CD4-positive, alpha-beta T cell (primary cell): ENCODE data around the gene FOXQ1. TPM values are rescaled to one million over a fixed set of nuclear protein-coding genes. Genes with fewer than 3 reads are reported as not detected.

ENCODE experiments used
- ATAC-seq: fragments of 200-7000 bp; cut with Tn5 transposase; one replicate; pipeline ENCODE4 v1.10.0; 2022; ENCODE audit warnings: mild to moderate bottlenecking; ENCODE audit not compliant: poor library complexity
- CTCF ChIA-PET: fragments of 350-600 bp; sonication (Branson Sonifier 250); formaldehyde crosslinking; loops from one replicate; lab custom pipeline; 2021; ENCODE audit warnings: antibody characterized with exemption, inconsistent platforms; lab: Charles Lee
- POLR2A ChIA-PET: fragments of 350-600 bp; sonication (Branson Sonifier 250); formaldehyde crosslinking; loops from one replicate; lab custom pipeline; 2021; ENCODE audit warnings: antibody characterized with exemption, inconsistent platforms; lab: Charles Lee
- DNase-seq, 14 experiments: peaks; one replicate each; pipeline ENCODE4 v3.0.0-alpha.2; 2013 to 2020; ENCODE audit warnings: mixed read lengths in 2 of 14
- H3K27ac ChIP-seq, 2 donors: one replicate each; pipeline versions ENCODE4 v1.5.1 to v1.7.0; 2013; ENCODE audit warnings: low read length in 2 of 2, low read depth in 1 of 2, mild to moderate bottlenecking in 1 of 2
- H3K27me3 ChIP-seq, 2 experiments: 1 replicate in 1 of 2; 2 replicates in 1 of 2; pipeline versions ENCODE4 v1.6.1 to v1.7.0; 2013; ENCODE audit warnings: low read length in 2 of 2, control low read depth in 1 of 2, mild to moderate bottlenecking in 1 of 2, moderate library complexity in 1 of 2; ENCODE audit not compliant: insufficient read depth in 2 of 2, control insufficient read depth in 1 of 2
- H3K36me3 ChIP-seq: one replicate; pipeline ENCODE4 v1.6.1; 2013; ENCODE audit warnings: low read length, control low read depth; ENCODE audit not compliant: insufficient read depth
- H3K4me1 ChIP-seq: one replicate; pipeline ENCODE4 v1.6.1; 2013; ENCODE audit warnings: low read length, control low read depth; ENCODE audit not compliant: insufficient read depth
- H3K4me3 ChIP-seq: one replicate; pipeline ENCODE4 v1.5.1; 2013; ENCODE audit warnings: mild to moderate bottlenecking, low read length, moderate library complexity
- H3K9me3 ChIP-seq, 2 experiments: 1 replicate in 1 of 2; 2 replicates in 1 of 2; pipeline versions ENCODE4 v1.6.1 to v1.7.0; 2013; ENCODE audit warnings: low read length in 2 of 2, mild to moderate bottlenecking in 2 of 2, control low read depth in 1 of 2, moderate library complexity in 1 of 2; ENCODE audit not compliant: control insufficient read depth in 1 of 2, insufficient read depth in 1 of 2
- H3K27ac Mint-ChIP-seq: one replicate; pipeline ENCODE4 v1.8.0; 2020; ENCODE audit warnings: mixed read lengths
- H3K27me3 Mint-ChIP-seq: one replicate; pipeline ENCODE4 v1.8.0; 2021; ENCODE audit warnings: mixed read lengths
- H3K36me3 Mint-ChIP-seq: one replicate; pipeline ENCODE4 v1.8.0; 2021; ENCODE audit warnings: low read depth, mixed read lengths
- H3K4me1 Mint-ChIP-seq: one replicate; pipeline ENCODE4 v1.8.0; 2021; ENCODE audit warnings: low read depth, mixed read lengths
- H3K4me3 Mint-ChIP-seq: one replicate; pipeline ENCODE4 v1.8.0; 2020; ENCODE audit warnings: mild to moderate bottlenecking, mixed read lengths
- H3K9me3 Mint-ChIP-seq: one replicate; pipeline ENCODE4 v1.8.0; 2020; ENCODE audit warnings: mixed read lengths
- CTCF ChIP-seq: fragments of 200-600 bp; IDR thresholded peaks from one replicate; pipeline ENCODE4 v1.8.0; 2022; ENCODE audit warnings: antibody characterized with exemption, mild to moderate bottlenecking
- intact Hi-C, 2 experiments: fragments of 100-400 bp; cut with DNase I in 1 of 2; cut with micrococcal nuclease in 1 of 2; formaldehyde crosslinking; loops; one replicate each; pipeline versions ENCODE4 v1.15.1 to v1.9.0; 2023 to 2025; cut with DNase I, micrococcal nuclease
- total RNA-seq, 174 experiments: library from RNA in 2 of 174; stranded (reverse) in 2 of 174; gene quantifications; one replicate each; pipeline ENCODE4 v1.2.3 and lab custom pipeline; 2021 to 2026

The FOXQ1 gene
- total RNA-seq, 2 experiments from 2014 or later = not detected

GRCh38 chr6:1335367-1336037, 23.6 kb downstream of the FOXQ1 start:
- no peak for ATAC-seq
- peaks cover 62% of the 10 kb centered on the region for H3K27me3 Mint-ChIP-seq

DNA sequence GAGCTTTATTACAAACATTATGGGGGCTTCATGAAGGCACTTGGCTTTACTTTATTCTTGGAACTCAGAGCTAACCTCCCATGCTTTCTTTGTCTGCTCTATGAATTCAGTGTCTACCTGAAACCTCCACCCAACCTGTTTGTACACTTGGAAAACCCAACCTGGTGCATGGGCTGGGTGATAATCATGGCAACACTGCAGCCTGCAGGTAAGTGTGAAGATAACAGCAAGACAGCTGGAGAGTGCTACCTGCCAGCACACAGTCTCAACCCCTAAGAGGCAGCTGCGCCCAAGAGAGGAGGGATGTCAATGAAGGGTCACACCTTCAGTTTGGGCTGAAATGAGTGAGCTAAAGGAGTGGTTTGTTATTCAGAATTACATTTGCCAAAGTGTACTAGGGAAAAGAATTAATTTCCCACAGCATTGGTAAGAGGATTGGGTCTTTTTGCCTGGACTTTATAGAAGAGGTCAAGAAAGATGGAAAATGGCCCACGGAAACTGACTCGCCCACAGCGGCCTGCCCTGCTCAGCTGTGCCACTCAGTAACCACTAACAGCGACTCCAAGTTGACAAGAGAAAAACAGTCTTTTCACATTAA, 24.4 kb downstream of the FOXQ1 start:
- Histone ChIP-seq H3K4me3 (no peak overlapping the region), H3K27ac (no peak overlapping the region), H3K4me1 (no peaks in the 10 kb centered on the region), H3K36me3 (no peaks in the 10 kb centered on the region), H3K9me3 (no peaks in the 10 kb centered on the region), H3K27me3 (peaks cover 6 to 9% of the 10 kb centered on the region in 2 experiments)
- no peak overlapping the region for H3K27ac Mint-ChIP-seq
- ChIA-PET POLR2A (no interaction called here), CTCF (no interaction called here)
- peaks cover 61% of the 10 kb centered on the region for H3K27me3 Mint-ChIP-seq
- no peak for TF ChIP-seq CTCF
- no peak overlapping the region for H3K4me3 Mint-ChIP-seq
- no peaks in the 10 kb centered on the region for H3K36me3 Mint-ChIP-seq
- intact Hi-C loops = no loop called here
- peaks cover under 1% of the 10 kb centered on the region for H3K9me3 Mint-ChIP-seq
- no peak for DNase-seq
- ATAC-seq = no peak
- no peaks in the 10 kb centered on the region for H3K4me1 Mint-ChIP-seq

More at GRCh38 chr6:1335367-1336037, 23.6 kb downstream of the FOXQ1 start:
- ChIA-PET CTCF (no interaction called here), POLR2A (no interaction called here)
- Mint-ChIP-seq H3K4me1 (no peaks in the 10 kb centered on the region), H3K9me3 (peaks cover 3% of the 10 kb centered on the region), H3K4me3 (no peak overlapping the region), H3K36me3 (no peaks in the 10 kb centered on the region), H3K27ac (no peak overlapping the region)
- Histone ChIP-seq H3K4me1 (no peaks in the 10 kb centered on the region), H3K9me3 (no peaks in the 10 kb centered on the region), H3K4me3 (no peak overlapping the region), H3K27me3 (peaks cover 6 to 9% of the 10 kb centered on the region in 2 experiments), H3K27ac (no peak overlapping the region), H3K36me3 (no peaks in the 10 kb centered on the region)
- no peak for TF ChIP-seq CTCF
- intact Hi-C loops = no loop called here
- DNase-seq = no peak

- DNase-seq = no peak
- Histone ChIP-seq H3K9me3 (no peaks in the 10 kb centered on the region), H3K27ac (no peak overlapping the region), H3K27me3 (peaks cover 6 to 9% of the 10 kb centered on the region in 2 experiments), H3K4me1 (no peaks in the 10 kb centered on the region), H3K4me3 (no peak overlapping the region), H3K36me3 (no peaks in the 10 kb centered on the region)
- H3K27me3 Mint-ChIP-seq = peaks cover 65% of the 10 kb centered on the region
- H3K4me1 Mint-ChIP-seq = no peaks in the 10 kb centered on the region
- no peak for TF ChIP-seq CTCF
- H3K27ac Mint-ChIP-seq = no peak overlapping the region
- ChIA-PET CTCF (no interaction called here), POLR2A (no interaction called here)
- H3K4me3 Mint-ChIP-seq = no peak overlapping the region
- no peaks in the 10 kb centered on the region for H3K9me3 Mint-ChIP-seq
- intact Hi-C loops = no loop called here
- no peaks in the 10 kb centered on the region for H3K36me3 Mint-ChIP-seq
- ATAC-seq = no peak
Observed at GRCh38 chr6:1337791-1338190, 25.9 kb downstream of the FOXQ1 start.
